NCI-H446 (cell line): ENCODE measurements around the gene CENPQ.

Experiments
- DNase-seq, 2 experiments: peaks; one replicate each; lab custom pipeline; 2025; lab: John Stamatoyannopoulos, UW

The CENPQ gene

DNA sequence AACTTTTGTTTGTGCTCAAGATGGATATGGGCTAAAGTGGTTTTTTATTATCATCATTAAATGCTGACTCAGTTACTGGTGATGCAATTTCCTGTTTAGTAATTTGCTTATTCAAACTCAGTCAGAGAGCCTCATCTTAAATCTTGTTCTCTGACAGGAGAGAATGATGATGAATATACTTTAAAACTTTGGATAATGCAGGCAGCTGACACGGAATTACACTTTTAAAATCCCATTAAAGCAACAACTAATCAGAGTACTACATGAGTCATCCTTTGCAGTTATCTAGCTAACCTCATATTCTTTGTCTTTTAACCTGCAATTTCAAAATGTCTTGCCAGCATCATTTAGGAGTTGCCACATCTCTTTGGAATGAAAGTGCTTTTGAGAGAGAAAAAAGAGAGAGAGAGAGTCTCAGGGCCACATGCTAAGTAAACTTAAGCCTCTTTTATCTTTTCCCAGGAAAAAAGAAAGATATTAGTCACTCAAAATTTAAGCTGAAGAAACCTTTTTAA lies 78.1 kb downstream of the CENPQ start:
- DNase-seq, result no peak

DNA sequence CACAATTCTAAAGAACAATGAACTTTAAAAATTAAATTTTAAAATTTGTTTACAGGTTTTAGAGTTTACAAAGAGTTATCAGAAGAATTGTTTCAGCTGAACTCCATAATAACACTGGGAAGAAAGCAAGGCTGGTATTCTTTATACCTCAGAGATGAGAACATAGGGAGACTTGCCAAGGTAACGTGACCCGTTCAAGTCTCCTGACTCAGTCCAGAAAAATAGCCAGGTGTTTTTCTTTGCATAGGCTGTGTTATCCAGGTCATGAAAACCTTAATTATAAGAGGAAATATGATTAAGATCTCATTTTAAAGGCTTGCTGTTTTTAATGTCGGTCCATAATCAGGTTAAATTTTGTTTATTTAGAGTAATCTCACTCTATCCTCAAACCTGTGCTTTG lies 78.8 kb downstream of the CENPQ start:
- no peak for DNase-seq
